Erythroblast (primary cell): ENCODE results near the gene C2CD2.

Experiments used
- DNase-seq, 2 experiments: peaks; one replicate each; lab custom pipeline; 2025; lab: John Stamatoyannopoulos, UW
- GATA1 ChIP-seq: IDR thresholded peaks from 2 replicates; pipeline ENCODE4 v1.6.1; 2011; ENCODE audit warnings: low read depth, mild to moderate bottlenecking, control low read depth, low read length, moderate library complexity
- POLR2A ChIP-seq: IDR thresholded peaks from 2 replicates; pipeline ENCODE4 v1.6.1; 2011; ENCODE audit warnings: mild to moderate bottlenecking, low read length

The C2CD2 gene

GRCh38 chr21:41925767-41926116 lies 28.1 kb downstream of the C2CD2 start:
- TF ChIP-seq POLR2A (no peak), GATA1 (no peak)
- DNase-seq, result no peak

- DNase-seq, result no peak
- TF ChIP-seq GATA1 (no peak), POLR2A (no peak)
These were observed 29.5 kb downstream of the C2CD2 start for GRCh38 chr21:41924368-41924754.

- TF ChIP-seq POLR2A (no peak), GATA1 (no peak)
- no peak for DNase-seq
These were observed 30.0 kb downstream of the C2CD2 start for GRCh38 chr21:41923631-41924367.

GRCh38 chr21:41923186-41923585 lies 30.6 kb downstream of the C2CD2 start:
- DNase-seq, result no peak
- no peak for TF ChIP-seq POLR2A
- TF ChIP-seq GATA1, result no peak

- DNase-seq, result no peak
- TF ChIP-seq GATA1, result no peak
These were observed 32.8 kb downstream of the C2CD2 start for GRCh38 chr21:41921021-41921420.

GRCh38 chr21:41920476-41920875 lies 33.3 kb downstream of the C2CD2 start:
- TF ChIP-seq GATA1, result no peak
- TF ChIP-seq POLR2A, result no peak
- DNase-seq, result no peak

GRCh38 chr21:41919666-41920398 lies 34.0 kb downstream of the C2CD2 start:
- TF ChIP-seq GATA1, result no peak
- TF ChIP-seq POLR2A, result no peak
- no peak for DNase-seq

GRCh38 chr21:41918561-41919358 lies 35.1 kb downstream of the C2CD2 start:
- DNase-seq, result no peak
- no peak for TF ChIP-seq GATA1
- TF ChIP-seq POLR2A, result no peak

- no peak for DNase-seq
- TF ChIP-seq GATA1 (no peak), POLR2A (no peak)
These were observed 36.3 kb downstream of the C2CD2 start for GRCh38 chr21:41917531-41917930.

- no peak for DNase-seq
- TF ChIP-seq POLR2A, result no peak
- TF ChIP-seq GATA1, result no peak
These were observed 36.9 kb downstream of the C2CD2 start for GRCh38 chr21:41916888-41917433.

- DNase-seq, result no peak
- no peak for TF ChIP-seq POLR2A
- no peak for TF ChIP-seq GATA1
These were observed 38.9 kb downstream of the C2CD2 start for GRCh38 chr21:41914965-41915364.

- no peak for DNase-seq
- TF ChIP-seq GATA1 (no peak), POLR2A (no peak)
These were observed 39.5 kb downstream of the C2CD2 start for GRCh38 chr21:41914358-41914757.

- TF ChIP-seq GATA1, result no peak
- TF ChIP-seq POLR2A, result no peak
- no peak for DNase-seq
These were observed 40.6 kb downstream of the C2CD2 start for GRCh38 chr21:41913230-41913629.

- DNase-seq, result no peak
- TF ChIP-seq POLR2A, result no peak
- no peak for TF ChIP-seq GATA1
These were observed 45.0 kb downstream of the C2CD2 start for GRCh38 chr21:41908829-41909228.
